NCI-H82 treated with DMSO at 0.1 percent for 48 hours (cell line): ENCODE data around the gene PCDHB12.
"Not testable (repeated sequence)": the region's sequence is repeated elsewhere in the genome, so short reads cannot be mapped to it uniquely, and the experiment has no call there.

ENCODE experiments used
- DNase-seq: peaks from one replicate; lab custom pipeline; 2025; ENCODE audit not compliant: unreplicated experiment; lab: John Stamatoyannopoulos, UW

Gene PCDHB12

GRCh38 chr5:141201646-141202045, 6.9 kb upstream of the PCDHB12 start:
- DNase-seq, result not testable (repeated sequence)

- DNase-seq, result not testable (repeated sequence)
Observed at GRCh38 chr5:141210281-141210680, 1.8 kb downstream of the PCDHB12 start.

- not testable (repeated sequence) for DNase-seq
Observed at GRCh38 chr5:141210849-141211248, 2.3 kb downstream of the PCDHB12 start.

GRCh38 chr5:141213656-141214339, 5.3 kb downstream of the PCDHB12 start, which contains the start of gene PCDHB13:
PCDHB13 (plus strand) TSS chr5:141213919; CDS start chr5:141214124, 205 bp downstream.
- not testable (repeated sequence) for DNase-seq

- DNase-seq, result not testable (repeated sequence)
Observed at GRCh38 chr5:141214583-141214982, 6.1 kb downstream of the PCDHB12 start.

- not testable (repeated sequence) for DNase-seq
Observed at GRCh38 chr5:141215504-141215903, 7.0 kb downstream of the PCDHB12 start.

GRCh38 chr5:141216035-141216434, 7.5 kb downstream of the PCDHB12 start:
- DNase-seq, result not testable (repeated sequence)

- no peak for DNase-seq
Observed at GRCh38 chr5:141223112-141223783, 14.7 kb downstream of the PCDHB12 start, which contains the start of gene PCDHB14. PCDHB14 (plus strand) TSS chr5:141223343; CDS start chr5:141223506, 163 bp downstream.

GRCh38 chr5:141224844-141225243, 16.3 kb downstream of the PCDHB12 start:
- not testable (repeated sequence) for DNase-seq

- DNase-seq, result not testable (repeated sequence)
Observed at GRCh38 chr5:141225421-141225820, 16.9 kb downstream of the PCDHB12 start.

GRCh38 chr5:141234109-141234667, 25.7 kb downstream of the PCDHB12 start:
- DNase-seq, result no peak

- DNase-seq, result not testable (repeated sequence)
Observed at GRCh38 chr5:141235922-141236321, 27.4 kb downstream of the PCDHB12 start.

GRCh38 chr5:141236516-141237313, 28.2 kb downstream of the PCDHB12 start:
- no peak for DNase-seq

- DNase-seq, result no peak
Observed at GRCh38 chr5:141241496-141241895, 33.0 kb downstream of the PCDHB12 start.

- peak; percentile 1 for DNase-seq
Observed at GRCh38 chr5:141245250-141245717, 36.8 kb downstream of the PCDHB12 start, which contains the start of gene PCDHB15. PCDHB15 (plus strand) TSS chr5:141245395; CDS start chr5:141245579, 184 bp downstream.

GRCh38 chr5:141246971-141247370, 38.5 kb downstream of the PCDHB12 start:
- not testable (repeated sequence) for DNase-seq

- not testable (repeated sequence) for DNase-seq
Observed at GRCh38 chr5:141247434-141247833, 38.9 kb downstream of the PCDHB12 start.

- no peak for DNase-seq
Observed at GRCh38 chr5:141250576-141250975, 42.1 kb downstream of the PCDHB12 start.

GRCh38 chr5:141258464-141258863, 49.9 kb downstream of the PCDHB12 start:
- no peak for DNase-seq

- no peak for DNase-seq
Observed at GRCh38 chr5:141258948-141259347, 50.4 kb downstream of the PCDHB12 start.
